Endothelial cell of umbilical vein (primary cell): ENCODE results near the gene ANO4.

Experiments
- EZH2 ChIP-seq: IDR thresholded peaks from 2 replicates; pipeline ENCODE4 v1.6.1; 2012; ENCODE audit warnings: borderline replicate concordance, low read depth, mild to moderate bottlenecking, moderate library complexity, low read length, inconsistent platforms; ENCODE audit not compliant: severe bottlenecking
- FOS ChIP-seq: IDR thresholded peaks from 2 replicates; pipeline ENCODE4 v1.6.1; 2011; ENCODE audit warnings: mild to moderate bottlenecking, low read length, moderate library complexity, borderline replicate concordance; ENCODE audit not compliant: insufficient read depth
- GATA2 ChIP-seq: IDR thresholded peaks from 2 replicates; pipeline ENCODE4 v1.7.0; 2011; ENCODE audit warnings: low read depth, mild to moderate bottlenecking, moderate library complexity, mixed read lengths, low read length; ENCODE audit not compliant: insufficient read length, insufficient read depth
- JUN ChIP-seq: IDR thresholded peaks from 2 replicates; pipeline ENCODE4 v1.6.1; 2011; ENCODE audit warnings: borderline replicate concordance, low read depth; ENCODE audit not compliant: insufficient read length, insufficient read depth
- POLR2A ChIP-seq: IDR thresholded peaks from 2 replicates; pipeline ENCODE4 v1.6.1; 2012; ENCODE audit warnings: low read depth, mild to moderate bottlenecking, control low read depth, low read length
- POLR2AphosphoS5 ChIP-seq: IDR thresholded peaks from 2 replicates; pipeline ENCODE4 v1.6.1; 2012; ENCODE audit warnings: low read depth, mild to moderate bottlenecking, control low read depth, low read length, moderate library complexity; ENCODE audit not compliant: insufficient read depth
- TF ChIP-seq, protein P1 (sequence below), 2 donors: IDR thresholded peaks; 1 replicate in 1 of 2; 2 replicates in 1 of 2; pipeline ENCODE4 v1.5.1; 2011; ENCODE audit warnings: low read length in 2 of 2, mild to moderate bottlenecking in 2 of 2, moderate library complexity in 2 of 2, control low read depth in 1 of 2, inconsistent platforms in 1 of 2, low read depth in 1 of 2; ENCODE audit not compliant: insufficient read depth in 1 of 2; ENCODE audit errors: extremely low read depth in 1 of 2

DNA sequence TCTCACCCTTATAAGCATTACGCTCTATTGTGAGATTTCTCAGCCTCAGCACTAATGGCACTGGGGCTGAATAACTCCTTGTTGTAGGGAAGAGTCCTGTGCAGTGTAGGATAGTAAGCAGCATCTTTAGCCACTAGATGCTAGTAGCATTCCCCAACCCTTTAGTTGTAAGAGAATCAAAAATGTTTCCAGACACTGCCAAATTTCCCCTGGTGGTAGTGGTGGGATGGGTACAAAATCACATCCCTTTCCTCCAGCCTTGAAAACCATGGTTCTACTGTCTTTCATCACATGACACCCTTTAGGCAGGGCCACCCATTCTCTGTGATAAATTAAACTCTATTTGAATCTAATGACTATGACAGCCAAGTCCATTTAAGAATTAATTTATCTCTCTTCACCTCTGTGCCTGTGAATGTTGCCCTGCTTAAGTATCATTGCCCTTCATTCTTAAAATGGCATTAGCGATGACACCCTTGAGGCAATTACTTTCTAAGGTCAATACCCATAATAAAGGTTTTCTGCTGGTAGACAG, 199.4 kb downstream of the ANO4 start:
- TF ChIP-seq, protein P1, sequence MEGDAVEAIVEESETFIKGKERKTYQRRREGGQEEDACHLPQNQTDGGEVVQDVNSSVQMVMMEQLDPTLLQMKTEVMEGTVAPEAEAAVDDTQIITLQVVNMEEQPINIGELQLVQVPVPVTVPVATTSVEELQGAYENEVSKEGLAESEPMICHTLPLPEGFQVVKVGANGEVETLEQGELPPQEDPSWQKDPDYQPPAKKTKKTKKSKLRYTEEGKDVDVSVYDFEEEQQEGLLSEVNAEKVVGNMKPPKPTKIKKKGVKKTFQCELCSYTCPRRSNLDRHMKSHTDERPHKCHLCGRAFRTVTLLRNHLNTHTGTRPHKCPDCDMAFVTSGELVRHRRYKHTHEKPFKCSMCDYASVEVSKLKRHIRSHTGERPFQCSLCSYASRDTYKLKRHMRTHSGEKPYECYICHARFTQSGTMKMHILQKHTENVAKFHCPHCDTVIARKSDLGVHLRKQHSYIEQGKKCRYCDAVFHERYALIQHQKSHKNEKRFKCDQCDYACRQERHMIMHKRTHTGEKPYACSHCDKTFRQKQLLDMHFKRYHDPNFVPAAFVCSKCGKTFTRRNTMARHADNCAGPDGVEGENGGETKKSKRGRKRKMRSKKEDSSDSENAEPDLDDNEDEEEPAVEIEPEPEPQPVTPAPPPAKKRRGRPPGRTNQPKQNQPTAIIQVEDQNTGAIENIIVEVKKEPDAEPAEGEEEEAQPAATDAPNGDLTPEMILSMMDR (IDR thresholded peaks at IDR 0.05; ENCODE audit: extremely low read depth in 1 of 2, insufficient read depth in 1 of 2, low read depth in 1 of 2, low read length in 2 of 2), result no peak
- TF ChIP-seq POLR2A (no peak), EZH2 (no peak), FOS (no peak), POLR2AphosphoS5 (no peak), JUN (no peak), GATA2 (no peak)
